Ovary (tissue), 9 donors: ENCODE results near the gene TTC4. TPM values are rescaled to one million over a fixed set of nuclear protein-coding genes. Genes with fewer than 3 reads are reported as not detected.

Experiments used
- DNase-seq, 5 donors: peaks; one replicate each; pipeline ENCODE4 v3.0.0-alpha.2; 2019 to 2020
- H3K27ac ChIP-seq, 2 donors: fragments of 200-600 bp; one replicate each; pipeline versions ENCODE4 v1.5.1 to v1.8.0; 2019 to 2022
- H3K27me3 ChIP-seq: fragments of 200-600 bp; one replicate; pipeline ENCODE4 v1.8.0; 2022
- H3K36me3 ChIP-seq: fragments of 200-600 bp; sonication (generic); one replicate; pipeline ENCODE4 v1.5.1; 2019
- H3K4me1 ChIP-seq: one replicate; pipeline ENCODE4 v1.8.1; 2013; ENCODE audit warnings: mild to moderate bottlenecking, moderate library complexity; ENCODE audit not compliant: insufficient read depth
- H3K4me3 ChIP-seq: fragments of 200-600 bp; sonication (generic); one replicate; pipeline ENCODE4 v1.5.1; 2017
- H3K9me3 ChIP-seq, 2 donors: fragments of 200-600 bp in 1 of 2; sonication (generic) in 1 of 2; one replicate each; pipeline versions ENCODE4 v1.5.1 to v1.8.1; 2013 to 2019; ENCODE audit warnings: mild to moderate bottlenecking in 1 of 2, moderate library complexity in 1 of 2
- CTCF ChIP-seq, 3 donors: fragments of 450-650 bp in 2 of 3; fragments of 200-600 bp in 1 of 3; IDR thresholded peaks; one replicate each; pipeline versions ENCODE4 v1.5.1 to v1.8.0; 2016 to 2022; ENCODE audit warnings: antibody characterized with exemption in 3 of 3, mild to moderate bottlenecking in 1 of 3
- EP300 ChIP-seq: sonication (generic); formaldehyde crosslinking; IDR thresholded peaks from one replicate; pipeline ENCODE4 v1.6.1; 2017; ENCODE audit warnings: antibody characterized with exemption
- POLR2A ChIP-seq: fragments of 450-650 bp; IDR thresholded peaks from one replicate; pipeline ENCODE4 v1.6.1; 2017; ENCODE audit warnings: antibody characterized with exemption, mild to moderate bottlenecking, moderate library complexity
- WGBS, 3 donors: extraction: QIAGEN DNeasy Blood & Tissue Kit in 1 of 3; methylation state at CpG; one replicate each; pipeline versions ENCODE4 v1.1.5 to v1.1.7; 2013 to 2017; 5-methylcytosine and 5-hydroxymethylcytosine counted together
- intact Hi-C, 4 donors: fragments of 100-400 bp; cut with DNase I; formaldehyde crosslinking; loops; one replicate each; pipeline versions ENCODE4 v1.11.0 to v1.15.1; 2022 to 2023
- polyA plus RNA-seq, 2 donors: library from polyadenylated mRNA; stranded (reverse); fragments of 200-250 nt in 1 of 2; fragments of 350-450 nt in 1 of 2; fragmentation: Illumina TruSeq in 1 of 2; extraction: RNeasy Lipid Tissue Mini Kit (QIAGEN cat#74804) in 1 of 2; gene quantifications; one replicate each; pipeline ENCODE4 v1.2.3, GENCODE V29; 2013 to 2014
- total RNA-seq, 7 donors: library from RNA; depleted of rRNA in 2 of 7; stranded (reverse); fragments of >200 nt in 2 of 7; fragmentation: NEBNext Ultra II Directional in 3 of 7; extraction: Animal tissue kit (Norgen Biotek cat#: 25700) in 3 of 7; gene quantifications; one replicate each; pipeline versions ENCODE4 v1.1.0 to v1.2.4, GENCODE V29; 2016 to 2023
- donor health status: DM: no; HTN: no; CAD: no; lungs with moderate emphysema.
- donor health status: DM: no; HTN: no; CAD: no.
- donor health status: Bipolar disorder and iron deficiency.
- donor health status: DM: yes; HTN: yes; CAD: no.
- donor health status: DM: no; HTN: no; CAD: no.
- donor health status: DM: yes; HTN: yes; CAD: no.

TTC4 gene
- total and polyA plus RNA-seq, 9 donors, result 12.6 to 29.9 (median 19.9) TPM

- Histone ChIP-seq H3K27me3 (no peaks in the 10 kb centered on the region), H3K27ac (no peak overlapping the region), H3K4me3 (no peak overlapping the region), H3K9me3 (no peaks in the 10 kb centered on the region), H3K4me1 (no peaks in the 10 kb centered on the region), H3K36me3 (no peaks in the 10 kb centered on the region)
- no peak for DNase-seq
- intact Hi-C loops, result no loop called here
- WGBS, 3 donors, result 13 to 22% (median 14%) methylated on average over 59 to 74 of the region's 74 CpGs
- no peak for TF ChIP-seq POLR2A
- TF ChIP-seq CTCF (IDR thresholded peaks at IDR 0.05), result no peak
- TF ChIP-seq EP300, result no peak
These were observed 65.5 kb downstream of the TTC4 start for GRCh38 chr1:54781023-54781723.

GRCh38 chr1:54782156-54782555 is 66.5 kb downstream of the TTC4 start:
- Histone ChIP-seq H3K27ac (no peak overlapping the region), H3K27me3 (no peaks in the 10 kb centered on the region), H3K36me3 (no peaks in the 10 kb centered on the region), H3K9me3 (no peaks in the 10 kb centered on the region), H3K4me1 (no peaks in the 10 kb centered on the region), H3K4me3 (no peak overlapping the region)
- intact Hi-C loops, result no loop called here
- DNase-seq, result no peak
- no peak for TF ChIP-seq CTCF (IDR thresholded peaks at IDR 0.05)
- TF ChIP-seq EP300, result no peak
- TF ChIP-seq POLR2A, result no peak
- WGBS, 3 donors, result 76 to 92% (median 88%) methylated on average over 6 of the region's 6 CpGs

GRCh38 chr1:54782588-54782987 is 66.9 kb downstream of the TTC4 start:
- Histone ChIP-seq H3K9me3 (no peaks in the 10 kb centered on the region), H3K36me3 (no peaks in the 10 kb centered on the region), H3K4me3 (no peak overlapping the region), H3K4me1 (no peaks in the 10 kb centered on the region), H3K27ac (no peak overlapping the region), H3K27me3 (no peaks in the 10 kb centered on the region)
- WGBS, 3 donors, result 71 to 88% (median 79%) methylated on average over 2 of the region's 2 CpGs
- TF ChIP-seq EP300 (no peak), CTCF (IDR thresholded peaks at IDR 0.05) (no peak), POLR2A (no peak)
- DNase-seq, result no peak
- intact Hi-C loops, result no loop called here

GRCh38 chr1:54784066-54784465 is 68.4 kb downstream of the TTC4 start:
- no peaks in the 10 kb centered on the region for H3K27me3 ChIP-seq
- WGBS, 3 donors, result 27 to 48% (median 40%) methylated on average over 2 of the region's 2 CpGs
- TF ChIP-seq POLR2A (no peak), CTCF (IDR thresholded peaks at IDR 0.05) (no peak), EP300 (no peak)

More at GRCh38 chr1:54784066-54784465, 68.4 kb downstream of the TTC4 start:
- no peak for DNase-seq
- no peak overlapping the region for H3K4me3 ChIP-seq
- H3K27ac ChIP-seq, result no peak overlapping the region
- no peaks in the 10 kb centered on the region for H3K36me3 ChIP-seq
- intact Hi-C loops, result no loop called here
- no peaks in the 10 kb centered on the region for H3K4me1 ChIP-seq
- no peaks in the 10 kb centered on the region for H3K9me3 ChIP-seq
